GM21526 (cell line): ENCODE measurements around the gene TMEM213.

ENCODE experiments used
- ATAC-seq: cut with Tn5 transposase; IDR thresholded peaks from one replicate; pipeline ENCODE4 v1.9.1; 2021; ENCODE audit warnings: moderate library complexity; ENCODE audit not compliant: unreplicated experiment, low FRiP score

The TMEM213 gene

DNA sequence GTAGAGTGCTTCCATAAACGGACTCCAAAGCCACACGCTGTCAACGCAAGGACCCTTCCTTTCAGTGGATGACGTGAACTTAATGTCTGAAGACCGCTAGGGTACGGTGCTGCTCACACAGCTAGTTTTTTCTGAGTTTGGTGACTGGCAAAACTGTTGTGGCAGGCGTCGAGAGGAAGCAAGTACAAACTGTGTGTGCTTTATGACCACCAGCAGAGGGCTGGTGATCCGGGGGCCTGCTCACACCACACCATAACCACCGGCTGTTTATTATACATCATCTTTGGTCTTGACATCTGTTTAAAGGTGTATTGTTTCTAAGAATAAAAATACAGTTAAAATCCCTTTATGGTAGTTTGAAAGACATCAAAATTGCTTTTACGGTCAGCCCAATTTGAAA, 37.3 kb downstream of the TMEM213 start:
- ATAC-seq: no peak

DNA sequence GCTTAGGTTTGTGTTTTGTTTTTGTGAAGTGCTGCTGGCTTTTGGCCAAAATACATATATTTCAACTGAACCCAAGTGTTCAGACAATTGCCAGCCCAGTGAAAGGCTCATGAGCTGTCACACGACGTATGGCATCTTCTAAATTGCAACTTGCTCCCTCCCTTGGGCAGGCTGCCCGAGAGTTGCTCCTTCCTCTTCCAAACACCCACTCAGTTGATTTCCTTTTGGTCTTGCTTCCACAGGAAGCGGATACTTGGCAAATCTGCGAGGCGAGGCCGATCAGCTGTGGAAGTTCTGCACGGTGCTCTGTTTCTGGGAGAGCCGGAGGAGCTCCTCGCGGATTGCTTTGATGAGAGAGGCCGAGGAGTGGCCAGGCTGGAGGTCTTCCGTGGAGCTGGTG, 39.8 kb downstream of the TMEM213 start:
- ATAC-seq: no peak

DNA sequence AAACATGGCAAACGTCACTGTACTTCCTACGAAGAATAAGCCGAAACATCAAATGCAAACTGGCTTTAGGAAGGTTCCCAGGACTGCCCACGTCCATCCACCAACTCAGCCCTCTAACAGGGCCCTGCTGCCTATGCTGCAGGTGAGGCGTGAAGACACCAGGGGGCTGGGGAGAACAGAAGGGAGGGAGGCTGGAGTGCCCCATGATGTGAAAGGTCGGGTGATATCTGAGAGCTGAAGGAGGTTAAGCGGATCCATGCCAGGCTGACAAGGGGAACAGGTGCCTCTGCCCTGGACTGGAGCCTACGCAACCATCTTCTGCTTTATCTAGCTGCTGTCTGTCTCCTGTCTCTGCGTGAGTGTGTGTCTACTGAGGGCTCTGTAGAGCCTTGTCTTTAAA, 40.4 kb downstream of the TMEM213 start:
- no peak for ATAC-seq

DNA sequence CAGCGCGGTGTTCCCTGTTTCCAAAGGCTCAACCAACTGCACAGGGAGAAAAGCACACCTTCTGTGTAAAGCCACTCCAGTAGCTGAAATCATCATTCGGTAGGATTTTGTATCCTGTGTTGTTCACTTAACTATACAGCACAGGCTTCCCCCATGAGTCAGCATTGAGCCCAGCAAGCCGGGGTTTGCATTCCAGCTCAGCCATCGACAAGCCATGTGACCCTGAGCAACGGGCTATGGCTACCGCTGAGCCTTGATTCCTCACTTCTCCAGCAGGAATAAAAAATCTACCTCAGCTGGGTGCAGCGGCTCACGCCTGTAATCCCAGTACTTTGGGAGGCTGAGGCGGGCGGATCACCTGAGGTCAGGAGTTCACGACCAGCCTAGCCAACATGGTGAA, 44.3 kb downstream of the TMEM213 start:
- ATAC-seq: no peak

DNA sequence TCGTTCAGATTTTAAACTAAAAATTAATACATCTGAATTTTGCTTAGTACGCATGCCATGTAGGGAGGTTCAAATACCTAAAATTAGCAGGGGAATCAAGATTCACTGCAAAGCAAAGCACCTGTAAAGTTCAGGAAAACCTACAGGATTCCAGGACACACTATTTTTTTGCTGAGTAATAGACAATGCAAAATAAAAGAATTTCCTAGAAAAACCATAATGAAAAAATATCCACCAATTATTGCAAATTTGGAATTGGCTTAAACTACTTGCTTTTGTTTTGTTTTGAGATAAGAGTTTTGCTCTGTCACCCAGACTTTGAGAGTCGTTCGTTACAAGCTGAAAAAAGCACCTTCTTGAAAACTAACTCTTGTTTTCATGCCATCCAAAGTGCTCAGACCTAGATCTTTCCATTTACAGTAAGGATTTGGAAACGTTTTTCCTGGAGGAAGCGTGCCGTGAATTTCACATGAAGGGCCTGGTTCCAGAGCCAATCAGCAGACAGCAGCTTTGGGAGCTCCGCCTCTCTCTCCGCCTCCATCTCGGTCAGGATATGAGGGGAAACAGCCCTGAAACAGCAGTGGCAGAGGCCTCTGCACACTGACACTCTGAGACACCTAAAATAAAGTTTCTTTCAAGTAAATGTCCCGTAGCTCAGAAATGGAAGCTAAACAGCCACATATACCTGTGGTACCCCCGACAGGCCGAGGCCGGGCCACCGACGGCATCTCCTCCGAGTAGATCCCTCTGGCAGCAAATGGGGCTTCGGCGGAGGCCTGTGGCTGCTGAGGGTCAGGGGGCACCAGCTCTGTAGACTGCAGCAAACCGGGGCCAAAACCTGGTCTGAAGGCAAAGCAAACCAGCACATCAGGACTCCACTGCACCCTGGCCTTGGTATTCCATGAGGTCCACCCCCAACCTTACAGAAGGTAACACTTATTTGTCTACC, 46.1 kb downstream of the TMEM213 start:
- ATAC-seq: no peak

DNA sequence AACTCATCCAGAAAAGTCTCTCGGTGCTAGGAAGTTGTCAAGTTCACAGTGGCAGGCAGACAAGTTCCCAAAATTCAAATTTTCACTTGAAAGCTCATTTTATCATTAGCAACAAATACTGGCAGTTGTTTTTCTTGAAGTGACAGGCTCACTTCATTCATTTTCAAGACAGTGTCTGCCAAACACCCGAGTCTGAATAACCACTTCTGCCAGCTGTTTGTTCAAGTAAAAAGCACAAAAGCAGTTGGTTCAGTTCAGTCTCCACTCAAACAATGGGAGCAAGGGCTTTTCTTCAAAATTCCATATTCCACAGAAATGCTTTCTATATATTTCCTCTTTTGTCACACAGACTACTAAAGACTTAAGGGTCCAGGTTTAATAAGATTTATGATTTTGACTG, 47.9 kb downstream of the TMEM213 start:
- ATAC-seq: no peak

DNA sequence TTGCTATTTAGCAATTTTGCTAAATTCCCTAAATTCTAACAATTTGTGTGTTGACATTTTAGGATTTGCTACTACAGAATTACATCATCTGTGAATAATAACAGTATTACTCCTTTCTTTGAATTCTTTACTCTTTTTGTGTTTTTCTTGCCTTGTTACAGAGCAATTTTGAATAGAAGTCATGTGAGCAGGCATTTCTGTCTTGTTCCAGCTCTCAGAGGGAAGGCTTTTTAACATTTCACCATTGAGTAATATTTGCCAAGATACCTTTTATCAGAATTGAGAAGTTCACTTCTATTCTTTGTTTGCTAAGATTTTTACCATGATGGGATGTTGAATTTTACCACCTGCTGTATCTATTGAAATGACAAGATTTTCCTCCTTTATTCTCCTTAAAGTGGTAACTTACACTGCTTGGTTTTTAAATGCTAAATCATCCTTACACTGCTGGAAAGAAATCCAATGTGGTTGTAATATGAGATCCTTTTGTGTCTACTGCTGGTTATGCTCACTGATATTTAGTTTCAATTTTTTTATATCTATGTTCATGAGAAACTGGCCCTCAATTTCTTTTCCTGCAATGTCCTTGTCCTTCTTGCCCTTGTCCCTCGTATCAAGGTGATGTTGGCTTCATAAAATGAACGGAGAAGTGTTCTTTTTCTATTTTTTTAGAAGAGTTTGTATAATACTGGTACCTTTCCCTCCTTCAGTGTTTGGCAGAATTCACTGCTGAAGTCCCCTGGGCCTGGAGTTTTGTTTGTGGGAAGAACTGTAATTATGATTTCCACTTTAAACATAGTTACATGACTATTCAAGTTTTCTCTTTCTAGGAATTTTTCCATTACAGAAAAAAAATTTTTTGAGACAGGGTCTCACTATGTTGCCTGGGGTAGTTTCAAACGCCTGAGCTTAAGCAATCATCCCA, 50.5 kb downstream of the TMEM213 start:
- no peak for ATAC-seq

DNA sequence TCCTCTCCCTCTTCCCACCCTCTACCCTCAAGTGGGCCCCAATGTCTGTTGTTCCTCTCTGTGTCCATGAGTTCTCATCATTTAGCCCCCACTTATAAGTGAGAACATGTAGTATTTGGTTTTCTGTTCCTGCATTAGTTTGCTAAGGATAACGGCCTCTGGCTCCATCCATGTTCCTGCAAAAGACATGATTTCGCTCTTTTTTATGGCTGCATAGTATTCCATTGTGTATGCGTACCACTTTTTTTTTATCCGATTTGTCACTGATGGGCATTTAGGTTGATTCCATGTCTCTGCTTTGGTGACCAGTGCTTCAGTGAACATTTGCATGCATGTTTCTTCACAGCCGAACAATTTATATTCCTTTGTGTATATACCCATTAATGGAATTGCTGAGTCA, 51.9 kb downstream of the TMEM213 start:
- no peak for ATAC-seq

DNA sequence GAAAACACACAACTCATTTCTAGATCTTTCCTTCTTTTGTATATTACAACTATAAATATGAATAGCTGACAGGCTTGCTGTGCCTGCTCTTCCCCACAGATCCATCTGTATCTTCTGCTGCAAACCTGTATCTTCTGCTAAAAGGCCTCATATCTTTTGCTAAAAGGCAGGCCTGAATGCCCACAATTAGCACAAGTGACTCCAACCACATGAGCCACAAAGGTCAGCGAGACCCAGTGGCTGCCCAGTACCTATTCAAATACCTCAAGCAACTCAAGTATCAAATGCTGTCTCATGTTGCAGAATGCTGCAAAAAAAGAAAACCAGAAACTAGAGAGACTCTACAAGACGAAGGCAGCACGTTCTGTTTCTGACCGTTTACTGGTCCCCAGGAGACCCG, 54.7 kb downstream of the TMEM213 start:
- no peak for ATAC-seq

DNA sequence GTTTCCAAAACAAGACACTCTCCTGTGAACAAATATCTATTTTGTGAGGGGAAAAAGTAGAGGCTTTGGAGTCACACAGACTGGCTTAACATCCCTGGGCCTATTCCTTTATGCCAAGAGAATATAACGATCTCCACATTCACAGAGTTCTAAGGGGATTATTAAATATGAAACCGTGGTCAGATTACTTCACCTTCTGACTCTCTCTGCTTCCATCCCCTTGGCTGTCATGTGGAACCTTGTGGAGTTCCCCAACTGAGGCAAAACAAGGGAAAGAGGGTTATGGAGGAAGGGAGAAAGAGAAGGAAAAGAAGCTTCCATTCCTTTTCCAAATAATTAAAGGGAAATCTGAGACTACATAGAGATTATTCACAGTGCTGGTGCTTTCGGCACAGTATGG, 55.7 kb downstream of the TMEM213 start:
- ATAC-seq: no peak

DNA sequence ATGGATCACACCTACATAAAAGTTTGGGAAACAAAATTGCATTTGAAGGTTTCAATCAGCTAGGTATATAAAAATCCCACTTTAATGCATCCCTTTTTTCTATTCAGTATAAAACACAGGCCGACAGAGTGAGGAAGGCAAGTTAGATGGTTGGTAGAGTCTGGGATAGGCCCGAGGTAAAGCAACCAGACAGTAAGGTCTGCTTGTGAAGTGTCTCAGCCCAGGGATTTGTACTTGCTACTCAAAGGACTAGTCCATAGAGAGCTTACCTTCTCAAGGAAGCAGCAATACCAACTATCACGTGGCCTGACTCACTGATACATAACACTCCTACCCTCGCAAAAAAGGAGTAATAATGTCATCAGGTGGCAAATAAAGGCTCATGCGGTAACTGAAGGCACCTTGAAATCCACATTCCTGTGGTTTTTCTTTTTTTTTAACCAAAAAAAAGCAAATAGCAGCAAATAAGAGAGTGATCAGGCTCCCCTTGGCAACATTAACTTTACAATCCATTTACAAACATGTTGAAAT, 56.4 kb downstream of the TMEM213 start:
- no peak for ATAC-seq

DNA sequence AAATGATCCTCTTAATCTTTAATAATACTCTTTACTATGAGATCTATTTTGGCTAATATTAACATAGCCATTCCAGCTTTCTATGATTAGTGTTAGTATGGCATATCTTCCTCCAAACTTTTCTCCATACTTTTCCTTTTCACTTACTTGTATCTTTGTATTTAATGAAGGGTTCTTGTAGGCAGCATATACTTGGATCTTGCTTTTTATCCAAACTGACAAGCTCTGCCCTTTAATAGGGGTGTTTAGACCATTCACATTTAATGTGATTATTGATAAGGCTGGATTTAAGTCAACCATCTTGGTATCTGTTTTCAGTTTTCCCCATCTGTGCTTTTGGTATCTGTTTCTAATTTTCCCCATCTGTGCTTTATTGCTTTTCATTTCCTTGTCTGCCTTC, 59.9 kb downstream of the TMEM213 start:
- ATAC-seq: no peak

DNA sequence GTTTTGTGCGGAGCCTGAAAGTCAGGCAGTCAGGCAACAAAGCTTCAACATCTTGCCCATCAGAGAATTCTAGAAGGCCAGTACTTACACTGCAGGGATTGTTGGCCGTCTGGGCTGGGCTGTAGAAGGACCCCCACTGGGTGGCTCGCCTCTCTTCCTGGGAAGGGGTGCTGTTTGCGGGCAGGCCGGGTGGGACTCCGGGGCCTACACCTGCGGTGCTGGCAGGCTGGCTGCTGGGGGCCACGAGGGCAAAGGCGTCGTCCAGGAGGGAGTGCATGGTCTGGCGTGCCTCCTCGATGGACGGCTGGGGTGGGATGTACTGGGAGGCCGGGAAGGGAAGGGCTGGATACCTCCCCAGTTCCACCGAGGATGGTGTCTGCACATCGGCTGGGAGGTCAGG, 63.3 kb downstream of the TMEM213 start:
- no peak for ATAC-seq

DNA sequence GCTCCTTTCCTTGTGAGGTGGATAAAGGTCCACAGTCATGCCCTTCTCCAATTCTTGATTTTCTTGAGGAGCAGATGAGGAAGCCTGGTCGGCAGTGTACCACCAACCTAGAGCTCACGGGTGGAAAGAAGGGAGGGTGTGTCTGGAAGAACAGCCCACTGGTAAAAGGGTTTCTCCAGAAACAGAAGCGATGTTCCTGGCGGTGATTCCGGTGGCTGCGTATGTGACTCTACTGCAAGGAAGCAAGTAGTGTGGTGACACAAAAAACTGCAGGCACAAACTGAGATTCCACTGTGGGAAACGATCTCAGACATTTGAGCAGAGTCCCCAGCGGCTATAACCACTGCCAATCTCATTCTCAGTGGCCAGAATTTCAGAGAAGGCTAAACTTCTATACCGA, 66.1 kb downstream of the TMEM213 start:
- no peak for ATAC-seq

DNA sequence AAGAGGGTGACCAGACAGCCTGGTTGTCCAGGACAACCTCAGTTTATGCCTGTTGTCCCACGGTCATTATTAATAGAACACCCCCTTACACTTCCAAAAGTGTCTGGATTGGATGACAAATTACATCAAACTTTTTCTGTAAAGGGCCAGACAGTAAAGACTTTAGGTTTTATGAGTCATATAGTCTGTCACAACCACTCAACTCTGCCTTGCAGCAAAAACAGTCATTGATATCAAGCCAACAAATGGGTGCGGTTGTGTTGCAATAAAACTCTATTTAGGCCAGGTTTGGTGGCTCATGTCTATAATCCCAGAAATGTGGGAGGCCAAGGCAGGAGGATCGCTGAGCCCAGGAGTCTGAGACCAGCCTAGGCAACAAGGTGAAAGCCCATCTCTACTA, 66.9 kb downstream of the TMEM213 start:
- ATAC-seq: no peak

DNA sequence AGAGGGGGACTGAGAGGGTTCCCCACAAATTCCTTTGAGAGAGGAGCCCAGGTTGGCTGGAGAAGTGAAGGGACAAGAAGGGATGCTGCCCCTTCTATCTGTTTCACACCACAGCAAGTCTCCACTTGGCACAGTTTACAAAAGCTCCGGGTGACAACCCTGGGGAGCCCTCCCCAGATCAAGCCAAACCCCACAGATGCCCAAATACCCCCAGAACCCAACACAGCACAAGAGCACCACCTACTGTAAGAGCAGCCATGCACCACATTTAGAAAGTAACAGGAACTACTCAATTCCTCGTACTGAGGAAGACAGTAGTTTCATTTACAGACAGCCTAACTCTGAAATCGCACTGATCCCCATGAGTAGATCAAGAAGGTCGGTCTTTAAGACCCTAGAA, 68.0 kb downstream of the TMEM213 start:
- ATAC-seq: peak; percentile 64

DNA sequence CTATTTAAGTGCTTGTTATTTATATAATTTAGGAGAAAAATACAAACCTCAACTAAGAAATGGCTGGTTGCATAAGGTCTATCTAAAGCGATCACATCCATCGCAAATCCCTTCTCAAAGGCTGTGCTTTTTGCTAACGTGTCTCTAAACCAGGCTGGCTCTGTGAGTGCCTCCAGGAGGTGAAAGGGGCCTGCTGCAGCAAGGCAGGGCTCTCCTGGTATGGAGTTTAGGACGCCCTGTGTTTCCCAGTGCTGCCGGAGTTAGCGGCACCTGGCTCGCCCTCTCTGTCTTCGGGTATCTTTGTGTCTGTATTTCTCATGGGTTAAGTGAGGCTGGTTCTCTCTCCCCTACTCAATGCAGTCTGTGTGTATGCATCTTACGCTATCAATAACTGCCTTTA, 68.6 kb downstream of the TMEM213 start:
- ATAC-seq: no peak

DNA sequence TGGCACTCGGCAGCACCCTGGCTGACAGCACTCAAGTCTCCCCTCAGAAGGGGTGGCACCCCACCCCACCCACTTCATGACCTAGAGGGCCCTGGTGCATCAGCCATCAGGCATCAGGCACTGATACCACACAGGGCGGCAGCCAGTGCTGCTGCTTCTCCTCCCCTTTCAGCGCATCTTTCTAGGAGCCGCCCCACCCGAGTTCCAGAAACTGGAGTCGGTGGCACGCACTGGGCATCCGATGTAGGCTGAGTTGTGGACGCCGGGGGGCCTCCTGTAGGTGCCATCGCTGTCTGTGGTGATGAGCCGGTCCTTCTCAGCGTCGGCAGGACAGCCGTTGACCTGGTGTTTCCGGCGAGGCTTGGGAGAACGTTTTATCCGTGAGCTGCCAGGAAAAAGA, 70.0 kb downstream of the TMEM213 start:
- ATAC-seq: no peak

DNA sequence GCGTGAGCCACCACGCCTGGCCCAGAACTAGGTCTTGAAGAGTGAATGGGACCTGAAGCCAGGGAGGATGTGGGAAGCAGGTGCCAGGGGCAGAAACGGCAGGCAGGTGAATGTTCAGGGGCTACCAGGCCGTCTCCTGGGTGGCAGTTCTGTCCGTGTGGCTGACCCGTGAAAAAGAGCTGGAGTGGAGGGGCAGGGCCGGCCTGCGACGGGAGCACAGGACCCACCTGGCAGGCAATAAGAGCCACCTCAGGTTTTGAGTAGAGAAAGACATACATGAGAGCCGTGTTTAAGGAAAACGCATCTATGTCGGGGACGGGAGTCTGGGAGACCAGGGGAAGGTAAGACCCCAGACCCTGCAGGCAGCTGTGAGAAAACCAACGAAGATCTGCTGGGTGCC, 70.9 kb downstream of the TMEM213 start:
- ATAC-seq: no peak

DNA sequence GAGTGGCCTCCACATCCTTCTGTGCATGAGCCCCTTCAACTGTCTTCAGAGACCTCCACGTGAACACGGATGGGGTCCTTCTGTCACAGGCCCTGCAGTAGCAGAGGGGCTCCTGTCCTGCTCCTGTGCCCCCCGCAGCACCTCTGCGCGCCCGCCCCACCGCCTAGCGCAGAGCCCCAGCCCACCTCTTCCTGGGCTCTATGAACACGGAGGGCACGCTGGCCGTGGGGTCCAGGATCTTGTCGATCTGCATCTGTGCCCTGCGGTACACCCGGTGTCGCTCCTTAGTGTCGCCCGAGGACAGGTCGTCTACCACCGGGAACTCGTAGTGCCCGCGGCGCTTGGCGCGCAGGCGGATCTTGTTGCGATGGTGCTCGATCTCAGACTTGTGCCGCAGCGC, 71.6 kb downstream of the TMEM213 start:
- ATAC-seq: no peak

DNA sequence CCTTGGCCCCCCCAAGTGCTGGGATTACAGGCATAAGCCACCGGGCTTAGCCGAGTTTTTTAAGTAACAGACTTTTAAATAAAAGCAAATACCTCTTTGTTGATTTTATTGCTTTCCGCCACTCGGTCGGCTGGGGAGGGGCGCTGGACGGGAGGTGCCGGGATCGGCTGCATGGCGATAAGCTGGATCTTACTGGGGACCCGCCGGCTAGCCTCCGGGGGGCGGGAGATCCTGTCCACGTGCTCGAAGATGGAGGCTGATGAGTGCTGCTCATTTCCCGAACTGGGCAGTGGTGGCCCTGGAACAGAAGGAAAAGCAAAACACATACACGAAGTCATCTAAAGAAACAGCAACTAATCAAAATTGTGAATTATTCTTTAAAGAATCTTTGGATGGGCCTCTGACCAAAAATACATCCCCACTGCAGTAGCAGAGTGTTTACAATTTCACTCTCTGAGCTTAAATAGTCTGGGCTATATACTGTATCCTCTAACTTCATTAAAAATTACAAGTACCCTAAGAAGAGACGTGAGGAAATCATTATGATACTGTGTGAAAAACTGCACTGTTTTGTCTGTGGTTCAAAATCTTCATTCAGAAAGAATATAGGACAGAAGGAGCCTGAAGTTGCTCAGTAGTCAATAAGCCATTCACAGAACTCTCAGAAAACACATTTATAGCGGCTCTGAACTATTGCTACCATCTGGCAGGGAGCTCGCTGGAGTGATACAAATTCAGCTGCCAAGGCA, 73.4 kb downstream of the TMEM213 start:
- ATAC-seq: no peak
